Astrocyte of the spinal cord (primary cell): ENCODE results near the gene ADAMTS5.

Experiments
- DNase-seq: peaks from one replicate; pipeline ENCODE4 v3.0.0; 2011; ENCODE audit warnings: low read depth, low spot score
- H3K4me3 ChIP-seq: 2 replicates; pipeline ENCODE4 v1.5.1; 2011; ENCODE audit warnings: low read depth, mild to moderate bottlenecking, low read length, moderate library complexity
- in situ Hi-C: cut with HindIII; loops from 2 replicates; pipeline ENCODE4 v1.10.0; 2017; ENCODE audit warnings: low sequenced_read_pairs
- TF ChIP-seq, protein P1 (sequence below): IDR thresholded peaks from 2 replicates; pipeline ENCODE4 v1.5.1; 2012; ENCODE audit warnings: low read depth, mild to moderate bottlenecking, low read length, inconsistent platforms

Gene ADAMTS5

DNA sequence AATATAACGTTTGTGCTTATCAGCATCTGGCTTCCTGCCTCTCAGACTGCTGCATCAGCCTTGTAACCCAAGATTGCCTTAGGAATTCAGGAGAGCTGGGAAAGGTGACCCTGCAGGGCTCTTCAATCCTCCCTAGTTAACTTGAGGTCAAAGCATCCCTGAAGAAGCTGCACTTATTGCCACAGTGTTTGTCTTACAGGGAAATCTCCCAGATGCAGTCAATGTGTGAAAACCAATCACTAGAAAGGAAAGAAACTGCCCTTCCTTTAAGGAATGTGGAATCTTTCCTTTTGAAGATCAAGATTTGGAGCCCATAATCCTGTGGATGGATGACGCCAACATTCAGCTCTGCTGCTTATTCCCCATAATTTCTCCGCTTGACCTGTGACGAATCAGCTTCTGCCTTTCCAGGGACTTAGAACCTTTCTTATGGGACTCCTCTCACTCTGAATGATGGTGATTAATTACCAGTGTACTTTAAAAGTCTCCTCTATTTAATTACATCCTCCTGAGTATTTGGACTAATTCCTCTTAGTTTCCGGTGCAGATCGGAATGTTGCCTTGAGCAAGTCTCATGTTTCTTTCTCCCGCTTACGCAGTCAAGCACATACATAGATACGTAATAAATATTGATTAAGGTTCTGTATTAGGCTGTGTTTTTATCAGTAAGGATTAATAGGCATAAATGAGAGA is 14.4 kb downstream of the ADAMTS5 start:
- TF ChIP-seq, protein P1, sequence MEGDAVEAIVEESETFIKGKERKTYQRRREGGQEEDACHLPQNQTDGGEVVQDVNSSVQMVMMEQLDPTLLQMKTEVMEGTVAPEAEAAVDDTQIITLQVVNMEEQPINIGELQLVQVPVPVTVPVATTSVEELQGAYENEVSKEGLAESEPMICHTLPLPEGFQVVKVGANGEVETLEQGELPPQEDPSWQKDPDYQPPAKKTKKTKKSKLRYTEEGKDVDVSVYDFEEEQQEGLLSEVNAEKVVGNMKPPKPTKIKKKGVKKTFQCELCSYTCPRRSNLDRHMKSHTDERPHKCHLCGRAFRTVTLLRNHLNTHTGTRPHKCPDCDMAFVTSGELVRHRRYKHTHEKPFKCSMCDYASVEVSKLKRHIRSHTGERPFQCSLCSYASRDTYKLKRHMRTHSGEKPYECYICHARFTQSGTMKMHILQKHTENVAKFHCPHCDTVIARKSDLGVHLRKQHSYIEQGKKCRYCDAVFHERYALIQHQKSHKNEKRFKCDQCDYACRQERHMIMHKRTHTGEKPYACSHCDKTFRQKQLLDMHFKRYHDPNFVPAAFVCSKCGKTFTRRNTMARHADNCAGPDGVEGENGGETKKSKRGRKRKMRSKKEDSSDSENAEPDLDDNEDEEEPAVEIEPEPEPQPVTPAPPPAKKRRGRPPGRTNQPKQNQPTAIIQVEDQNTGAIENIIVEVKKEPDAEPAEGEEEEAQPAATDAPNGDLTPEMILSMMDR: no peak
- no peak overlapping the region for H3K4me3 ChIP-seq
- no peak for DNase-seq
- in situ Hi-C loops: no loop called here

DNA sequence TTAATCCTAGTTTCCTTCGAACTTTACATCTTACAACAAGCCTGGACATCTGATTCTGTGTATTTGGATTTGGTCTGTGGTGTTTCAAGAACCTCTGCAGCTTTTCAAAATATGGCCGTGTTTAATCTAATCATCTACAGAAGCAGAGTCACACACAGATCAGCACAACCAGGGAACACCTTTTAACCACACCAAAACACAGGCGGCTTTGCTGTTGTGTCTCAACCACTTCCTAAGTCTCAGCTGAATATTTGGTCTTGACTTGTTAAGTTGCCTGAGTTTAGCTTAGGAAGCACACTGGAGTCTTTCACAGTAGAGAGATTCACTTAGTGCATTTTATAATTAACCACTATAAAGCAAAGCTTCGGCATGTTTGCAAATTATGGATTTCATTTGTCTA is 17.1 kb downstream of the ADAMTS5 start:
- TF ChIP-seq, protein P1: no peak
- H3K4me3 ChIP-seq: no peak overlapping the region
- in situ Hi-C loops: loop anchor here (25.0 kb wide), 1 partner anchor 312 kb away; no protein-coding TSS in a partner anchor

GRCh38 chr21:26948194-26948593 is 18.7 kb downstream of the ADAMTS5 start:
- peak; percentile 7 for DNase-seq
- TF ChIP-seq, protein P1: no peak
- in situ Hi-C loops: loop anchor here (25.0 kb wide), 1 partner anchor 314 kb away; no protein-coding TSS in a partner anchor
- no peak overlapping the region for H3K4me3 ChIP-seq

More for the DNA sequence above, 17.1 kb downstream of the ADAMTS5 start:
- DNase-seq: no peak

GRCh38 chr21:26946744-26947446 is 20.0 kb downstream of the ADAMTS5 start:
- H3K4me3 ChIP-seq: no peak overlapping the region
- TF ChIP-seq, protein P1: no peak
- no peak for DNase-seq
- in situ Hi-C loops: loop anchor here (25.0 kb wide), 1 partner anchor 315 kb away; no protein-coding TSS in a partner anchor

GRCh38 chr21:26945916-26946675 is 20.8 kb downstream of the ADAMTS5 start:
- TF ChIP-seq, protein P1: no peak
- H3K4me3 ChIP-seq: no peak overlapping the region
- peak; percentile 16 for DNase-seq
- in situ Hi-C loops: loop anchor here (25.0 kb wide), 1 partner anchor 316 kb away; no protein-coding TSS in a partner anchor

DNA sequence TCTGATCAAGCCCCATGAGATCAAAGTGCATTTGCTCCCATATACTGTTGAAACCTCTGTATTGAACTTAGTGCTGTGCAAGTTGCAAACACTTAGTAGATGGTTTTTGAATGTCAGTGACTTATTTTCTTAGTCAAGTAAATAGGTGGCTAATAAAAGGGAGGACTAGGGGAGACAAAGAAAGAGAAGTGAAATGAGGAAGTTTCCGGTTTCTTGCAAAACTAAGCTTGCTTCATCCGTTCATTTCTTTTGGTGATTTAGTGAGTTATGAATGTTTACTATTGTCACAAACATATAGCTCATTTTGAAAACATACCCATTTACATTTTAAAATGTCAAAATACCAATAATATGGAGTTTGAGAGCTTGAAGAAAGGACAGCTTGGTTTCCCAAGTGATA is 23.0 kb downstream of the ADAMTS5 start:
- in situ Hi-C loops: loop anchor here (25.0 kb wide), 1 partner anchor 318 kb away; no protein-coding TSS in a partner anchor
- no peak overlapping the region for H3K4me3 ChIP-seq
- TF ChIP-seq, protein P1: no peak
- no peak for DNase-seq
